Bone marrow (tissue), 2 donors: ENCODE results near the gene NUFIP2.
A peak's percentile ranks its signal among the peaks of the same experiment; 100 is the strongest.
"Not testable (repeated sequence)": the region's sequence is repeated elsewhere in the genome, so short reads cannot be mapped to it uniquely, and the experiment has no call there.

ENCODE experiments used
- DNase-seq, 2 donors: peaks; one replicate each; lab custom pipeline; 2025; lab: John Stamatoyannopoulos, UW

Gene NUFIP2

GRCh38 chr17:29293890-29294579 lies at the start of gene NUFIP2:
TSS of gene NUFIP2 (minus strand) at chr17:29294148. CDS start at chr17:29294059, 89 bp downstream.
- DNase-seq, result peak; percentile 88 to 99

- peak in 1 of 2 donors; percentile 69 for DNase-seq
Observed at GRCh38 chr17:29342158-29342765, 48.3 kb upstream of the NUFIP2 start.

- DNase-seq, result no peak
Observed at GRCh38 chr17:29341726-29342125, 47.8 kb upstream of the NUFIP2 start.

- not testable (repeated sequence) for DNase-seq
Observed at GRCh38 chr17:29339016-29339415, 45.1 kb upstream of the NUFIP2 start.

GRCh38 chr17:29331708-29332085 lies 37.7 kb upstream of the NUFIP2 start:
- no peak for DNase-seq

GRCh38 chr17:29331075-29331707 lies 37.2 kb upstream of the NUFIP2 start:
- DNase-seq, result no peak

GRCh38 chr17:29327412-29327811 lies 33.5 kb upstream of the NUFIP2 start:
- DNase-seq, result no peak

GRCh38 chr17:29326023-29326813 lies 32.3 kb upstream of the NUFIP2 start:
- no peak for DNase-seq

- no peak for DNase-seq
Observed at GRCh38 chr17:29322363-29322762, 28.4 kb upstream of the NUFIP2 start.

- no peak for DNase-seq
Observed at GRCh38 chr17:29303386-29303785, 9.4 kb upstream of the NUFIP2 start.

- DNase-seq, result no peak
Observed at GRCh38 chr17:29299031-29299430, 5.1 kb upstream of the NUFIP2 start.

GRCh38 chr17:29295420-29295819 lies 1.5 kb upstream of the NUFIP2 start:
- DNase-seq, result no peak

GRCh38 chr17:29294580-29294900 lies 592 bp upstream of the NUFIP2 start:
- DNase-seq, result no peak

- DNase-seq, result peak in 1 of 2 donors; percentile 59
Observed at GRCh38 chr17:29292992-29293889, 707 bp downstream of the NUFIP2 start.

GRCh38 chr17:29292071-29292991 lies 1.6 kb downstream of the NUFIP2 start:
- DNase-seq, result peak in 1 of 2 donors; percentile 59

GRCh38 chr17:29291163-29291752 lies 2.7 kb downstream of the NUFIP2 start:
- DNase-seq, result peak in 1 of 2 donors; percentile 66

- DNase-seq, result no peak
Observed at GRCh38 chr17:29289852-29290251, 4.1 kb downstream of the NUFIP2 start.

GRCh38 chr17:29283961-29284360 lies 10.0 kb downstream of the NUFIP2 start:
- DNase-seq, result no peak

- no peak for DNase-seq
Observed at GRCh38 chr17:29283496-29283895, 10.5 kb downstream of the NUFIP2 start.
